SK-N-SH (cell line): ENCODE measurements around the gene KRTAP2-4. TPM values are rescaled to one million over a fixed set of nuclear protein-coding genes. Genes with fewer than 3 reads are reported as not detected.

Experiments used
- CHD2 ChIP-seq: fragments of 150-350 bp; IDR thresholded peaks from 2 replicates; pipeline ENCODE4 v1.6.1; 2018; ENCODE audit warnings: low read length; ENCODE audit not compliant: partially characterized antibody
- EP300 ChIP-seq, 2 experiments: IDR thresholded peaks; 2 replicates each; pipeline versions ENCODE4 v1.4.0 to v1.6.1; 2012; ENCODE audit warnings: borderline replicate concordance in 1 of 2, low read depth in 1 of 2, low read length in 1 of 2
- EZH2phosphoT487 ChIP-seq: fragments of 200-600 bp; sonication (generic); IDR thresholded peaks from 2 replicates; pipeline ENCODE4 v1.6.1; 2017; ENCODE audit warnings: low read depth, mixed run types, mild to moderate bottlenecking, antibody characterized with exemption, moderate library complexity, borderline replicate concordance
- FOXM1 ChIP-seq: IDR thresholded peaks from 2 replicates; pipeline ENCODE4 v1.4.0; 2012; ENCODE audit warnings: low read depth, mild to moderate bottlenecking
- GABPA ChIP-seq: IDR thresholded peaks from 2 replicates; pipeline ENCODE4 v1.4.0; 2012; ENCODE audit warnings: low read depth, mild to moderate bottlenecking
- GATA2 ChIP-seq: sonication (generic); formaldehyde crosslinking; IDR thresholded peaks from 2 replicates; pipeline ENCODE4 v1.5.0; 2020; ENCODE audit warnings: mild to moderate bottlenecking, missing genetic modification reagents
- MXI1 ChIP-seq: IDR thresholded peaks from 2 replicates; pipeline ENCODE4 v1.6.1; 2012; ENCODE audit warnings: mild to moderate bottlenecking, low read depth, low read length, improper control_type of control experiment
- NFIC ChIP-seq: IDR thresholded peaks from 2 replicates; pipeline ENCODE4 v1.4.0; 2012; ENCODE audit warnings: borderline replicate concordance
- NRF1 ChIP-seq: IDR thresholded peaks from 2 replicates; pipeline ENCODE4 v1.6.1; 2012; ENCODE audit warnings: low read depth, mild to moderate bottlenecking, low read length
- RAD21 ChIP-seq: IDR thresholded peaks from 2 replicates; pipeline ENCODE4 v1.6.1; 2012; ENCODE audit warnings: mild to moderate bottlenecking, low read length
- RCOR1 ChIP-seq: fragments of 150-350 bp; IDR thresholded peaks from 2 replicates; pipeline ENCODE4 v1.6.1; 2017; ENCODE audit warnings: antibody characterized with exemption, low read length
- REST ChIP-seq: IDR thresholded peaks from 2 replicates; pipeline ENCODE4 v1.6.1; 2012; ENCODE audit warnings: mild to moderate bottlenecking, low read depth, low read length, moderate library complexity
- RFX5 ChIP-seq: IDR thresholded peaks from 2 replicates; pipeline ENCODE4 v1.6.1; 2012; ENCODE audit warnings: mild to moderate bottlenecking, improper control_type of control experiment, low read length
- SIN3A ChIP-seq: IDR thresholded peaks from 2 replicates; pipeline ENCODE4 v1.6.1; 2012; ENCODE audit warnings: low read depth, mild to moderate bottlenecking, low read length, moderate library complexity, borderline replicate concordance
- SMC3 ChIP-seq: IDR thresholded peaks from 2 replicates; pipeline ENCODE4 v1.6.1; 2012; ENCODE audit warnings: low read depth, low read length, improper control_type of control experiment
- TCF12 ChIP-seq: IDR thresholded peaks from 2 replicates; pipeline ENCODE4 v1.4.0; 2012
- YY1 ChIP-seq: IDR thresholded peaks from 2 replicates; pipeline ENCODE4 v1.4.0; 2012; ENCODE audit warnings: low read depth, mild to moderate bottlenecking
- polyA plus RNA-seq, 3 experiments: library from polyadenylated mRNA; depleted of rRNA; stranded (reverse); fragments of >200 nt; gene quantifications; 2 replicates each; pipeline ENCODE4 v1.2.3, GENCODE V29; 2012
- TF ChIP-seq, protein P1 (sequence below): IDR thresholded peaks from 2 replicates; pipeline ENCODE4 v1.4.0; 2012; ENCODE audit warnings: low read depth, borderline replicate concordance
- TF ChIP-seq, protein P2 (sequence below): fragments of 200-600 bp; sonication (generic); IDR thresholded peaks from 2 replicates; pipeline ENCODE4 v1.6.1; 2017; ENCODE audit warnings: antibody characterized with exemption, mild to moderate bottlenecking, moderate library complexity
- TF ChIP-seq, protein P3 (sequence below): IDR thresholded peaks from 2 replicates; pipeline ENCODE4 v1.4.0; 2012; ENCODE audit warnings: low read depth
- TF ChIP-seq, protein P4 (sequence below): fragments of 150-350 bp; IDR thresholded peaks from 2 replicates; pipeline ENCODE4 v1.6.1; 2017; ENCODE audit warnings: antibody characterized with exemption, low read length, low read depth, borderline replicate concordance

Gene KRTAP2-4
- polyA plus RNA-seq, 1 of the 3 experiments (the other 2 are of a cell fraction): not detected

DNA sequence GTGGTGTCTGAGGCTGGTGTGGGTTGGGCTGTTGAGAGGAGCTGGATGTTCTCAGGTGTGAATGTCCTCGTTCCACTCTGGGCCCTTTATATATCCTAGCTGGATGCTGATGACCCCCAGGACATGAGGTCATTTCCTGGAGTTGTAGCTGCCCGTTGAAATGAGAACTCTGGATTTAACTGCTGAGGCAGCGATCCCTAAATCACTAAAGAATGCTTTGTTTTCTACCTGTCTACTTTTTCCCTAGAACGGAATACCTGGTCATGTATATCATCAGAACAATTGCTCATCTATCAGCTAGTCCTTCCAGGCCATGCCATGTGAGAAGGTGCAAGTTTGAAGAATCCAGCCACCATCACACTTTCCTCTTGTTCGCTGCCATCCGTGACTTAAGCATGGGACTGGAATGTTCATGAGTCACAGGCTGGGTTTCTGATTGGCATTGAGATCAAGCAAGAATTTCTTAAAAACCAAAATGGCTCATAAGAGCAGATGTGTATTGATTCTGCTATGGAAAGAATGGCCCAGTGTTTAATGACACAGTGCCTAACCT is 5.6 kb downstream of the KRTAP2-4 start, which contains the start of gene KRTAP2-3 (continued):
- TF ChIP-seq, protein P1, sequence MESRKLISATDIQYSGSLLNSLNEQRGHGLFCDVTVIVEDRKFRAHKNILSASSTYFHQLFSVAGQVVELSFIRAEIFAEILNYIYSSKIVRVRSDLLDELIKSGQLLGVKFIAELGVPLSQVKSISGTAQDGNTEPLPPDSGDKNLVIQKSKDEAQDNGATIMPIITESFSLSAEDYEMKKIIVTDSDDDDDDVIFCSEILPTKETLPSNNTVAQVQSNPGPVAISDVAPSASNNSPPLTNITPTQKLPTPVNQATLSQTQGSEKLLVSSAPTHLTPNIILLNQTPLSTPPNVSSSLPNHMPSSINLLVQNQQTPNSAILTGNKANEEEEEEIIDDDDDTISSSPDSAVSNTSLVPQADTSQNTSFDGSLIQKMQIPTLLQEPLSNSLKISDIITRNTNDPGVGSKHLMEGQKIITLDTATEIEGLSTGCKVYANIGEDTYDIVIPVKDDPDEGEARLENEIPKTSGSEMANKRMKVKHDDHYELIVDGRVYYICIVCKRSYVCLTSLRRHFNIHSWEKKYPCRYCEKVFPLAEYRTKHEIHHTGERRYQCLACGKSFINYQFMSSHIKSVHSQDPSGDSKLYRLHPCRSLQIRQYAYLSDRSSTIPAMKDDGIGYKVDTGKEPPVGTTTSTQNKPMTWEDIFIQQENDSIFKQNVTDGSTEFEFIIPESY: no peak
- TF ChIP-seq NFIC (peak; percentile 52; the same call in 1 of the 2 replicates), MXI1 (no peak), FOXM1 (no peak), TCF12 (peak; percentile 87), EZH2phosphoT487 (no peak), GABPA (no peak), SIN3A (no peak), NRF1 (no peak), YY1 (peak; percentile 58; the same call in 1 of the 2 replicates), RCOR1 (no peak), REST (no peak), EP300 (IDR thresholded peaks at IDR 0.05; ENCODE audit: borderline replicate concordance in 1 of 2, low read depth in 1 of 2, low read length in 1 of 2) (peak in 1 of 2 experiments; percentile 76; a peak in 2 of 4 replicates), SMC3 (no peak), CHD2 (no peak), RAD21 (no peak), GATA2 (CRISPR knock-in tag) (no peak), RFX5 (no peak)
- TF ChIP-seq, protein P2, sequence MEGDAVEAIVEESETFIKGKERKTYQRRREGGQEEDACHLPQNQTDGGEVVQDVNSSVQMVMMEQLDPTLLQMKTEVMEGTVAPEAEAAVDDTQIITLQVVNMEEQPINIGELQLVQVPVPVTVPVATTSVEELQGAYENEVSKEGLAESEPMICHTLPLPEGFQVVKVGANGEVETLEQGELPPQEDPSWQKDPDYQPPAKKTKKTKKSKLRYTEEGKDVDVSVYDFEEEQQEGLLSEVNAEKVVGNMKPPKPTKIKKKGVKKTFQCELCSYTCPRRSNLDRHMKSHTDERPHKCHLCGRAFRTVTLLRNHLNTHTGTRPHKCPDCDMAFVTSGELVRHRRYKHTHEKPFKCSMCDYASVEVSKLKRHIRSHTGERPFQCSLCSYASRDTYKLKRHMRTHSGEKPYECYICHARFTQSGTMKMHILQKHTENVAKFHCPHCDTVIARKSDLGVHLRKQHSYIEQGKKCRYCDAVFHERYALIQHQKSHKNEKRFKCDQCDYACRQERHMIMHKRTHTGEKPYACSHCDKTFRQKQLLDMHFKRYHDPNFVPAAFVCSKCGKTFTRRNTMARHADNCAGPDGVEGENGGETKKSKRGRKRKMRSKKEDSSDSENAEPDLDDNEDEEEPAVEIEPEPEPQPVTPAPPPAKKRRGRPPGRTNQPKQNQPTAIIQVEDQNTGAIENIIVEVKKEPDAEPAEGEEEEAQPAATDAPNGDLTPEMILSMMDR: no peak
- TF ChIP-seq, protein P3, sequence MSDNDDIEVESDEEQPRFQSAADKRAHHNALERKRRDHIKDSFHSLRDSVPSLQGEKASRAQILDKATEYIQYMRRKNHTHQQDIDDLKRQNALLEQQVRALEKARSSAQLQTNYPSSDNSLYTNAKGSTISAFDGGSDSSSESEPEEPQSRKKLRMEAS: peak; percentile 91
- TF ChIP-seq, protein P4, sequence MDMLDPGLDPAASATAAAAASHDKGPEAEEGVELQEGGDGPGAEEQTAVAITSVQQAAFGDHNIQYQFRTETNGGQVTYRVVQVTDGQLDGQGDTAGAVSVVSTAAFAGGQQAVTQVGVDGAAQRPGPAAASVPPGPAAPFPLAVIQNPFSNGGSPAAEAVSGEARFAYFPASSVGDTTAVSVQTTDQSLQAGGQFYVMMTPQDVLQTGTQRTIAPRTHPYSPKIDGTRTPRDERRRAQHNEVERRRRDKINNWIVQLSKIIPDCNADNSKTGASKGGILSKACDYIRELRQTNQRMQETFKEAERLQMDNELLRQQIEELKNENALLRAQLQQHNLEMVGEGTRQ: no peak
